IPS-18c (cell line): Measurements from ENCODE around the gene CLMP.

Experiments
- H3K4me3 ChIP-seq: 2 replicates; pipeline ENCODE4 v1.7.0; 2013; ENCODE audit warnings: low read depth, mild to moderate bottlenecking, low read length, moderate library complexity; ENCODE audit not compliant: insufficient read depth
- H3K9me3 ChIP-seq: one replicate; pipeline ENCODE4 v1.6.1; 2013; ENCODE audit warnings: mild to moderate bottlenecking, low read length, moderate library complexity; ENCODE audit not compliant: control insufficient read depth, insufficient read depth

Gene CLMP

GRCh38 chr11:123195188-123196059 lies at the start of gene CLMP:
Gene CLMP, minus strand, starts transcription at chr11:123195248. Its CDS starts 308 bp downstream, at chr11:123194940.
- peak within 1 kb of the TSS; percentile 35 for H3K4me3 ChIP-seq

GRCh38 chr11:123241874-123242543 lies 47.0 kb upstream of the CLMP start:
- H3K4me3 ChIP-seq = no peak overlapping the region
- no peaks in the 10 kb centered on the region for H3K9me3 ChIP-seq

More at GRCh38 chr11:123195188-123196059, at the start of gene CLMP:
- H3K9me3 ChIP-seq = no peaks in the 10 kb centered on the region

GRCh38 chr11:123241294-123241693 lies 46.2 kb upstream of the CLMP start:
- H3K9me3 ChIP-seq = no peaks in the 10 kb centered on the region
- H3K4me3 ChIP-seq = no peak overlapping the region

GRCh38 chr11:123239191-123240150 lies 44.4 kb upstream of the CLMP start:
- no peaks in the 10 kb centered on the region for H3K9me3 ChIP-seq
- no peak overlapping the region for H3K4me3 ChIP-seq

GRCh38 chr11:123238297-123238696 lies 43.2 kb upstream of the CLMP start:
- H3K4me3 ChIP-seq = no peak overlapping the region
- no peaks in the 10 kb centered on the region for H3K9me3 ChIP-seq

GRCh38 chr11:123236879-123237278 lies 41.8 kb upstream of the CLMP start:
- H3K9me3 ChIP-seq = no peaks in the 10 kb centered on the region
- H3K4me3 ChIP-seq = no peak overlapping the region

GRCh38 chr11:123235656-123236261 lies 40.7 kb upstream of the CLMP start:
- no peaks in the 10 kb centered on the region for H3K9me3 ChIP-seq
- no peak overlapping the region for H3K4me3 ChIP-seq

GRCh38 chr11:123235117-123235655 lies 40.1 kb upstream of the CLMP start:
- H3K4me3 ChIP-seq = no peak overlapping the region

GRCh38 chr11:123233975-123234334 lies 38.9 kb upstream of the CLMP start:
- Histone ChIP-seq H3K4me3 (no peak overlapping the region), H3K9me3 (no peaks in the 10 kb centered on the region)

More at GRCh38 chr11:123235117-123235655, 40.1 kb upstream of the CLMP start:
- H3K9me3 ChIP-seq = no peaks in the 10 kb centered on the region

GRCh38 chr11:123233280-123233974 lies 38.4 kb upstream of the CLMP start:
- Histone ChIP-seq H3K4me3 (no peak overlapping the region), H3K9me3 (no peaks in the 10 kb centered on the region)

- no peaks in the 10 kb centered on the region for H3K9me3 ChIP-seq
- no peak overlapping the region for H3K4me3 ChIP-seq
These were observed 36.7 kb upstream of the CLMP start for GRCh38 chr11:123231777-123232176.

GRCh38 chr11:123231256-123231655 lies 36.2 kb upstream of the CLMP start:
- Histone ChIP-seq H3K9me3 (no peaks in the 10 kb centered on the region), H3K4me3 (no peak overlapping the region)

- Histone ChIP-seq H3K9me3 (no peaks in the 10 kb centered on the region), H3K4me3 (no peak overlapping the region)
These were observed 35.3 kb upstream of the CLMP start for GRCh38 chr11:123230346-123230745.

GRCh38 chr11:123228496-123229163 lies 33.6 kb upstream of the CLMP start:
- H3K4me3 ChIP-seq = no peak overlapping the region
- H3K9me3 ChIP-seq = no peaks in the 10 kb centered on the region

- Histone ChIP-seq H3K9me3 (no peaks in the 10 kb centered on the region), H3K4me3 (no peak overlapping the region)
These were observed 32.9 kb upstream of the CLMP start for GRCh38 chr11:123227763-123228495.
